ENCODE results near the gene SYT4. TPM values are rescaled to one million over a fixed set of nuclear protein-coding genes. Genes with fewer than 3 reads are reported as not detected.

Gene SYT4, protein sequence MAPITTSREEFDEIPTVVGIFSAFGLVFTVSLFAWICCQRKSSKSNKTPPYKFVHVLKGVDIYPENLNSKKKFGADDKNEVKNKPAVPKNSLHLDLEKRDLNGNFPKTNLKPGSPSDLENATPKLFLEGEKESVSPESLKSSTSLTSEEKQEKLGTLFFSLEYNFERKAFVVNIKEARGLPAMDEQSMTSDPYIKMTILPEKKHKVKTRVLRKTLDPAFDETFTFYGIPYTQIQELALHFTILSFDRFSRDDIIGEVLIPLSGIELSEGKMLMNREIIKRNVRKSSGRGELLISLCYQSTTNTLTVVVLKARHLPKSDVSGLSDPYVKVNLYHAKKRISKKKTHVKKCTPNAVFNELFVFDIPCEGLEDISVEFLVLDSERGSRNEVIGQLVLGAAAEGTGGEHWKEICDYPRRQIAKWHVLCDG
- polyA plus RNA-seq (not detected in 3 replicates), polyA minus RNA-seq (not detected in 3 replicates)
- not detected for polyA plus RNA-seq (2011; ENCODE audit: low read depth)
- polyA plus RNA-seq (2011; cell fraction: cytosol; rRNA removed): not detected in 2 replicates
- not detected in 2 replicates for polyA plus RNA-seq (2011; cell fraction: nucleus; rRNA removed)
- not detected in 2 replicates for polyA plus RNA-seq (2012; ENCODE audit: low replicate concordance)
- polyA minus RNA-seq (2011; cell fraction: cytosol; rRNA and poly(A)+ RNA removed): not detected
- not detected in 2 replicates for polyA minus RNA-seq (2011; cell fraction: nucleus; rRNA and poly(A)+ RNA removed)

DNA sequence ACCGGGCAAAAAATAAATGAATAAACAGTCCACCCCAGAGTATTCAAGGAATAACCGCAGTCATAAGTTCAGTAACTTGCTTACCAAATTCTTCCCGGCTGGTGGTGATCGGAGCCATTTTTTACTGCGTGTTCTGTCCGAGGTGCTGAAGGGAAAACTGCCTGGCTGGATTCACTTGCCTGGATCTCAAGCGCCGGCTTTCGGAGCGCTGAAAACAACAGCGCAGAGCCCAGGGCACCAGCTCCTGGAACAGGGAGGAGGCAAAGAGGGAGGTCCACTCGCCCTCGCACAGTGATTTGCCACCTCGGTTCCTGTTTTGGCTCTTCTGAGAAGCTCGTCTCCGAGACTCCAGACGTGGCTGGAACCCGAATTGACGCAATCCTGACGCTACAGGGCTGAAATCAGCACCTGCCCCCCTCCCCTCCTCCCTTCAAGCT, at the start of gene SYT4:
Gene SYT4, minus strand, starts transcription at position 327 of the 437 bp plus-strand sequence. Its CDS starts 209 bp downstream, at position 118.
- no peak for FAIRE-seq

DNA sequence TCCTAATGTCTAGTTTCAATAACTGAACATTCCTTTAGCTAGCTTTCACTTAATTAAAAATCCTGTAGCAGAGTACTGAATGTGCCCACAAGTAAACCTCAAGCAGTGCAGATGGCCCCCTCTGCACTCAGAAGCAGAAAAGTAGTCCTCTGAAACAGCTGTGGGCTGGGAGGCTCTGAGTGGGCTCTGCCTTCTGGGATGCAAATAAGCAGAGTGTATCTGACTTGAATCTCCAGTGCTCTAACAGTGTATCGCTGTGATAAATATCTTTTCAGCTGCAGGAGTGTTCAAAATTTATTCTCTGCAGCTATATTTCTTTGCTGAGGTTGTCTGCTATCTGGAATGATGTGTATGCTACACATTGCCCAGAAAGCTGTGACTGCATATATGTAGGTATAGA, 44.8 kb upstream of the SYT4 start:
- no peaks in the 10 kb centered on the region for H3K9me1 ChIP-seq (ENCODE audit: control insufficient read depth, extremely low read depth, insufficient read depth, low read length)
- no peaks in the 10 kb centered on the region for H3K79me2 ChIP-seq (ENCODE audit: control insufficient read depth, insufficient read depth, low read length)
- no peak for TF ChIP-seq CTCF (optimal IDR thresholded peaks at IDR 0.05 in 1 of 3, IDR thresholded peaks at IDR 0.05 in 1 of 3, conservative IDR thresholded peaks at IDR 0.05 in 1 of 3; ENCODE audit: extremely low read depth in 1 of 3, insufficient read depth in 2 of 3, low read length in 3 of 3)
- no peak for TF ChIP-seq EZH2 (IDR thresholded peaks at IDR 0.05; ENCODE audit: low read length)
- H2AFZ ChIP-seq (ENCODE audit: control insufficient read depth, low read length): no peak overlapping the region
- DNase-seq (ENCODE audit: low read depth, low spot score): no peak
- no peak overlapping the region for H3K9ac ChIP-seq (ENCODE audit: control insufficient read depth, extremely low read depth, insufficient read depth, low read length)
- no peak for FAIRE-seq
- no peaks in the 10 kb centered on the region for H3K27me3 ChIP-seq (ENCODE audit: control insufficient read depth, extremely low read depth, insufficient read depth, low read length)
- no peaks in the 10 kb centered on the region for H4K20me1 ChIP-seq (ENCODE audit: control insufficient read depth, extremely low read depth, insufficient read depth, low read length)
- H3K36me3 ChIP-seq (ENCODE audit: control insufficient read depth in 2 of 2, extremely low read depth in 1 of 2, insufficient read depth in 2 of 2, low read length in 2 of 2): no peaks in the 10 kb centered on the region
- H3K4me2 ChIP-seq (ENCODE audit: control insufficient read depth, extremely low read depth, insufficient read depth, low read depth, low read length): no peak overlapping the region
- no peaks in the 10 kb centered on the region for H3K4me1 ChIP-seq (ENCODE audit: control insufficient read depth, extremely low read depth, insufficient read depth, low read length)
- no peak overlapping the region for H3K27ac ChIP-seq (ENCODE audit: control insufficient read depth, insufficient read depth, low read length)
- dilution Hi-C loops (cut with MboI; ENCODE audit: extremely low pct_ligation_motif_present, low sequenced_read_pairs): no loop called here
- no peaks in the 10 kb centered on the region for H3K9me3 ChIP-seq (ENCODE audit: control insufficient read depth, low read depth, low read length)
- no peak overlapping the region for H3K4me3 ChIP-seq (ENCODE audit: control insufficient read depth in 2 of 3, extremely low read depth in 1 of 3, insufficient read depth in 2 of 3, low read depth in 1 of 3, low read length in 3 of 3)

More for the DNA sequence above, at the start of gene SYT4:
- Histone ChIP-seq H3K4me2 (ENCODE audit: control insufficient read depth, extremely low read depth, insufficient read depth, low read depth, low read length) (no peak within 1 kb of the TSS), H3K36me3 (ENCODE audit: control insufficient read depth in 2 of 2, extremely low read depth in 1 of 2, insufficient read depth in 2 of 2, low read length in 2 of 2) (no peaks in the 10 kb centered on the region), H3K27me3 (ENCODE audit: control insufficient read depth, extremely low read depth, insufficient read depth, low read length) (peaks cover 4% of the 10 kb centered on the region), H3K4me3 (ENCODE audit: control insufficient read depth in 2 of 3, extremely low read depth in 1 of 3, insufficient read depth in 2 of 3, low read depth in 1 of 3, low read length in 3 of 3) (no peak within 1 kb of the TSS), H3K9me3 (ENCODE audit: control insufficient read depth, low read depth, low read length) (no peaks in the 10 kb centered on the region), H3K9ac (ENCODE audit: control insufficient read depth, extremely low read depth, insufficient read depth, low read length) (no peak within 1 kb of the TSS), H4K20me1 (ENCODE audit: control insufficient read depth, extremely low read depth, insufficient read depth, low read length) (no peaks in the 10 kb centered on the region), H3K4me1 (ENCODE audit: control insufficient read depth, extremely low read depth, insufficient read depth, low read length) (no peaks in the 10 kb centered on the region), H3K27ac (ENCODE audit: control insufficient read depth, insufficient read depth, low read length) (no peak within 1 kb of the TSS), H2AFZ (ENCODE audit: control insufficient read depth, low read length) (no peak within 1 kb of the TSS), H3K9me1 (ENCODE audit: control insufficient read depth, extremely low read depth, insufficient read depth, low read length) (no peaks in the 10 kb centered on the region), H3K79me2 (ENCODE audit: control insufficient read depth, insufficient read depth, low read length) (no peaks in the 10 kb centered on the region)
- no peak for TF ChIP-seq CTCF (optimal IDR thresholded peaks at IDR 0.05 in 1 of 3, IDR thresholded peaks at IDR 0.05 in 1 of 3, conservative IDR thresholded peaks at IDR 0.05 in 1 of 3; ENCODE audit: extremely low read depth in 1 of 3, insufficient read depth in 2 of 3, low read length in 3 of 3)
- TF ChIP-seq EZH2 (IDR thresholded peaks at IDR 0.05; ENCODE audit: low read length): no peak
- no peak for DNase-seq (ENCODE audit: low read depth, low spot score)
- dilution Hi-C loops (cut with MboI; ENCODE audit: extremely low pct_ligation_motif_present, low sequenced_read_pairs): no loop called here

Data from keratinocyte (primary cell).